22Rv1 (cell line): Measurements from ENCODE around the gene TRIM13.

Experiments used
- ZFX ChIP-seq: fragments of 450-650 bp; IDR thresholded peaks from 2 replicates; pipeline ENCODE4 v1.6.1; 2017; ENCODE audit warnings: antibody characterized with exemption, borderline replicate concordance
- TF ChIP-seq, protein P1 (sequence below): fragments of 450-650 bp; IDR thresholded peaks from 2 replicates; pipeline ENCODE4 v1.5.1; 2017; ENCODE audit warnings: mild to moderate bottlenecking

DNA sequence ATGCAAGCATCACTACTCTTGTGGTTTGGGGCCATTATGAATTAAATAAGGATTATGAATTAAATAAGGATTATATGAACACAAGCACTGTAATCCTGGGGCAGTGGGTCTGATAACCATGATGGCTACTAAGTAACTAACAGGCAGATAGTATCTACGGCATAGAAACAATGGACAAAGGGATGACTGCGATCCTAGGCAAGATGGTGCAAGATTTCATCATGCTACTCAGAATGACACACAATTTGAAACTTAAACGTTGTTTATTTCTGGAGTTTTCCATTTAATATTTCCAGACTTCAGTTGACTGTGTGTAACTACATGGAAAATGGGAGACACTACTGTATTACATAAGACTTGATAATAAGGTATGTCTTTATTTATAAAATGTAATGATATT is 33.5 kb downstream of the TRIM13 start:
- TF ChIP-seq, protein P1, sequence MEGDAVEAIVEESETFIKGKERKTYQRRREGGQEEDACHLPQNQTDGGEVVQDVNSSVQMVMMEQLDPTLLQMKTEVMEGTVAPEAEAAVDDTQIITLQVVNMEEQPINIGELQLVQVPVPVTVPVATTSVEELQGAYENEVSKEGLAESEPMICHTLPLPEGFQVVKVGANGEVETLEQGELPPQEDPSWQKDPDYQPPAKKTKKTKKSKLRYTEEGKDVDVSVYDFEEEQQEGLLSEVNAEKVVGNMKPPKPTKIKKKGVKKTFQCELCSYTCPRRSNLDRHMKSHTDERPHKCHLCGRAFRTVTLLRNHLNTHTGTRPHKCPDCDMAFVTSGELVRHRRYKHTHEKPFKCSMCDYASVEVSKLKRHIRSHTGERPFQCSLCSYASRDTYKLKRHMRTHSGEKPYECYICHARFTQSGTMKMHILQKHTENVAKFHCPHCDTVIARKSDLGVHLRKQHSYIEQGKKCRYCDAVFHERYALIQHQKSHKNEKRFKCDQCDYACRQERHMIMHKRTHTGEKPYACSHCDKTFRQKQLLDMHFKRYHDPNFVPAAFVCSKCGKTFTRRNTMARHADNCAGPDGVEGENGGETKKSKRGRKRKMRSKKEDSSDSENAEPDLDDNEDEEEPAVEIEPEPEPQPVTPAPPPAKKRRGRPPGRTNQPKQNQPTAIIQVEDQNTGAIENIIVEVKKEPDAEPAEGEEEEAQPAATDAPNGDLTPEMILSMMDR = no peak
- TF ChIP-seq ZFX = no peak
